Lung microvascular endothelial cell (primary cell): ENCODE measurements around the gene CDH12. TPM values are rescaled to one million over a fixed set of nuclear protein-coding genes. Genes with fewer than 3 reads are reported as not detected.
"Not testable (repeated sequence)": the region's sequence is repeated elsewhere in the genome, so short reads cannot be mapped to it uniquely, and the experiment has no call there.

Experiments used
- DNase-seq, 2 donors: peaks; one replicate each; pipeline versions ENCODE4 v3.0.0 to v3.0.0-alpha.2; 2010; ENCODE audit warnings: low read depth in 2 of 2
- total RNA-seq: library from RNA; depleted of rRNA; stranded (reverse); fragments of >200 nt; gene quantifications from 2 replicates; pipeline ENCODE4 v1.2.1, GENCODE V29; 2014

The CDH12 gene
- total RNA-seq, 1 donor from 2014 or later: not detected

DNA sequence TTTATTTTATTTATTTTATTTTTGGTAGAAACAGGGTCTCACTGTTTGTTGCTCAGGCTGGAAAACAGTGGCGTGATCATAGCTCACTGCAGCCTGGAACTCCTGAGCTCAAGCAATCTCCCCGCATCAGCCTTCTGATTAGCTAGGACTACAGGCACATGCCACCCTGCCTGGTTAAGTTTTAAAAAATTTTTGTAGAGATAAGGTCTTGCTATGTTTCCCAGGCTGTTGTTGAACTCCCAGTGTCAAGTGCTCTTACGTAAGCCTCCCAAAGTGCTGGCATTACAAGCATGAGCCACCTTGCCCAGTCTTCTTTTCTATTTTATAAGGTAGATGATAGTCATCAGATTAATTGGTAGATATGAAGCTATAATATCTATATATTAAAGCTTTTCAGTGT lies 382.7 kb downstream of the CDH12 start:
- no peak for DNase-seq

- no peak for DNase-seq
These were observed 387.5 kb downstream of the CDH12 start for GRCh38 chr5:22465616-22466015.

- DNase-seq: no peak
These were observed 388.0 kb downstream of the CDH12 start for GRCh38 chr5:22465177-22465576.

DNA sequence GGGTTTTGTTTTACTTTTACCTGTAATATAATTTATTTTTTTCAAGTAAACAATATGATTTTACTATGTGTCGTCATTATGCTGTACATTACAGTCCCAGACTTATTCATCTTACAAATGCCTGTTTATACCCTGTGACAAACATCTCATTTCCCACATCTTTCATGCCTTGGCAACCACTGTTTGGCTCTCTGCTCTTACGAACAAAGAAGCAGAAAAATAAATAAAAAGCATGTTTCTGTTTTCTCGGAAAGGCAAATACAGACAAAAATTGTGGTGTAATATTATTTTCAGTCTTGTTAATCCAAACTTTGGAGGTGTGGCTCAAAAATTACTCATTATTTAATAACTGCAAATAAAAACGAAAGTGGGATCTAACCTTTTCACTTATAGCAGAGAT lies 393.0 kb downstream of the CDH12 start:
- no peak for DNase-seq

DNA sequence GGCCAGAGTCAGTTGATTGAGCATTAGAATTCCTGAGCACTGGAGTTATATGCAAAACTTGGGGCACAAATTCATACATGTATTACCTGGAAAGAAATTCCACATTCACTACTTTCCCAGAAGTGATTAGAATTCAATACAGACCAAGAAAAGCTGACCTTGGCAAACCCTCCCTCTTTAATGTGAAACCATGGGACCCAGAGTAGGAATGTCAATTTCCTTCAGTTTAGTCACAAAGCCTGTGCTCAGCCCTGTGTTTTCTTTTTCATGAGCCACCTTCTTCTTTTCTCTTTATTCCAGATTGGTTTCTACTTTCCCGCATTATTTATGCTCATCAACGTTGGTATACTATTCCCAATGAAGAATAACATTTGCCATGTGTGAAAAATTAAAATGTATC lies 420.2 kb downstream of the CDH12 start:
- DNase-seq: no peak

DNA sequence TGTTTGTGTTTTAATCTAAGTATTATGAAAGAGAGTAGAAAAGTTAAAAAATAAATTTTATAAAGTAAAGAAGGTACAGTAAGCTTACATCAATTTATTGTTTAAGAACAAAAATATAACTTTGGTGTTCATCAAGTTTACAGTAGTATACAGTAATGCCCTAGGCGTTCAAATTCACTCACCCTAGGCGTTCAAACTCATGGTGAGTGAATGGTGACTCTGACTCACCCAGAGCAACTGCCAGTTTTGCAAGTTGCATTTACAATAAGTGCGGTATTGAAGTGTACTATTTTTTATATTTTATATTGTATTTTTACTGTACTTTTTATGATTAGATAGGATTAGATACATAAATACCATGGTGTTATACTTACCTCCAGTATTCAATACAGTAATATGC lies 421.3 kb downstream of the CDH12 start:
- no peak for DNase-seq

DNA sequence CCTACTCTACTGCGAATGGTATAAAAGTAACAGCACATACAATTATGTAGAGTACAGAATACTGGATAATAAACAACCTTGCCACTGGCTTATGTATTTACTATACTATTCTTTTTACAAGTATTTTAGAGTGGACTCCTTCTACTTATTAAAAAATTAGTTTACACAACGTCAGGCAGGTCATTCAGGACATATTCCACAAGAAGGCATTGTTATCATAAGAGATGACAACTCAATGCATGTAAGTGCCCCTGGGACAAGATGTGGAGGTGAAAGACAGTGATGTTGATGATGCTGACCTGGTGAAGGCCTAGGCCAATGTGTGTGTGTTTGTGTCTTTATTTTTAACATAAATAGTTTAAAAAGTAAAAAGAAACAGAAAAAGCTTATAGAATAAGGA lies 421.7 kb downstream of the CDH12 start:
- no peak for DNase-seq

DNA sequence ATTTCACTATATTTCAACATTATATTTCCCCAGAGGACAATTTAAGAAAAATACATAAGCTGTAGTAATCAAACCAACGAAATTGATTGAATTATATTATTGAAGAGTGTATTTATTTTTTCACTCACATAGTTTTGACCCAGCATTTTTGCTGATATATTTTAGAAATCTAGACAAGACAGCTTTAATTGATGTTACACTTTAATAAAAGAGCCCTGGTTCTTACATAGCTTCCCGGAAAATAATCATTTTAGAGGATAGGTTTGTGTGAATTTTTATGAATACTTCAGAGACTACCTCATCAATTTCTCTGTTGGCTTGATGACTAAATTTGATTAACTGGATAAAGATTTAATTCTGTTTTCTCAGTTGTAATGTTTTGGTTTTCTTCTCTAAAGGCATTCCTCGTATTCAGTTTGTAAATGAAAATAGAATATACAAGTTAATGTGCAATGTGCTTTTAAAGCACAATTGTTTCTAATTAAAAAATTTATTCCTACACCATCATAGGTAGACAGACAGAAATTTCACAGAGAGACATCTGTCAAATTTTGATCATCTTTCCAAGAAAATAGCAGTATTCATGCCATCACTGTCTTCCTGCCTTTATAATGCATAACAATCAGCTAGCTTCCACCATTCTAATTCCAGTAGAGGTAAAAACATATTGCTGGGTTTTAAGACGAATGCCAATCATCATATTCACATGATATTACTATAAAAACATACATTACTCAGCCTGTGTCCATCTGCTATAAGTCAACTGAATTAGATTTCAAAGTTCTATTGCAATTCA lies 441.4 kb downstream of the CDH12 start:
- DNase-seq: no peak

GRCh38 chr5:22391956-22392355 lies 461.2 kb downstream of the CDH12 start:
- DNase-seq: no peak

- no peak for DNase-seq
These were observed 462.3 kb downstream of the CDH12 start for GRCh38 chr5:22390888-22391287.

- no peak for DNase-seq
These were observed 480.1 kb downstream of the CDH12 start for GRCh38 chr5:22372826-22373660.

DNA sequence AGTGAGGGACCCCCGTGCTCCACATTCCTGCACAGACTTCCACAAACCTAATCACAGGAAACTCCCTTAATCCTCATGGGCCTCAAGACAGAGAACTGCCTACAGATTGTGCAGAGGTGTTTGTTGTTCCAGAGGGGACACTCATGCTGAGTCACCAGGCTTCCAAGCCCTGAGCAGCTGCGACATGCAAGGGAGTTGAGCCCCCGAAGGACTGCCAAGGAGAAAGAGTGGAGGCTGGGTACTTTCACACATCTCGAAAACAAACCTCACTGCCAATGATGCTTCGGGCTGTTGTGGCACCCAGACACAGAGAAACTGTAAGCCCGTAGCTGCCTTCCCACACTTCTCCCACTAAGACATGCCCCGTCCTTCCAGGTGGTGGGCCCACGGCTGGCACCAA lies 480.8 kb downstream of the CDH12 start:
- DNase-seq: peak; percentile 0 to 11

- DNase-seq: no peak
These were observed 498.2 kb downstream of the CDH12 start for GRCh38 chr5:22354956-22355355.

DNA sequence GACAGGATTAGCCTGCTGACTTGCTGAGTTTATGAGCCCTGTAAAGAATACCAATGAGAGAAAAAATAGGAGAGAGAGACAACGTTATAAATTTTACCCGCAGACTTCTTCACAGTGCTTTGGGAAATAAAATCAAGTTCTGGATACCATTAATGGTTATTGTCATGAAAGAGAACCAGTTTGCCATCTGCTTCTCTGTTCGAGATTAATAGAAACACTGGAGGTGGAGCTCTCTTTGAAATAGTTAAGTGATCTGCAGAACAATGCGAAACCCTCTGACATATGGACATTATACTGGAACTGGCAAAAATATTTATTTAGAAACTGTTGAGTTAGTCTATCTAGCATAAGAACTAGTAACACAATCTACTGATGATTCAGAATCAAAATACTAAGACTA lies 500.7 kb downstream of the CDH12 start:
- DNase-seq: no peak

GRCh38 chr5:22351178-22351577 lies 502.0 kb downstream of the CDH12 start:
- DNase-seq: no peak

DNA sequence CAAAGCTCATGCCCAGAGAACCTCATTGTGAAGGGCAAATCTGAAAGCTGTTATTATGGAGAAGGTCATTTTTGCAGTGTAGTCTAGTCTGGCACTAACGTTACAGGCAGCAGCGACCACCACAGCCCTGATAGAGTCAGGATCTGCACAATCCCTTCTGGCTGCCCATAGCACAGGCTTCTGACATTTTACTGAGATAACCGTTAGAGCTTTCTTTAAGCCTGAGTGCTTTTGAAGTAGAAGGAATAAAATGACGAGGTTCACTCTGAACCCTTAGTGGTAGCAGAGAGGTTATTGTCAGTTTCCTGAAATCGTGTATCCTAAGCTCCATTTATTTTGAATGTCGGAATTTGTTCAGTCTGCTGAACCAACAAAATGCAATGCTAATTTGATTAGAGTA lies 505.1 kb downstream of the CDH12 start:
- DNase-seq: no peak

DNA sequence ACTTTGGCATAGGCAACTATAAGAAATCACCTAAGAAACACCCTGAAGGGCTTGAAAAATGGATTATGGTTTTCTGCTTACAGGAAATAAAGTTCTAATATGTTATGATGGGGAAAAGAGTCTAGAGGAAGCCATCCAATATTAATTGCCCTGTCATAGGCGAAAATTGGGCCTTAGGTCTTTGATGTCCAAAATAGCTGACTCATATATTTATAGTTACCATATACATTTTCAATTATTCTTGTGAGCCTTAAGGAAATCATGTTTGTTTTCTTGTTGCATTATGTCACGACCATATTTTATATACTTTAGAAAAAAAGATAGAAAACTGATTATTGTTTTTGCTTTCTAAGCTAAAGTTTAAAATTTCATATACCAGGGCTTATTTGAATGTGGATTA lies 509.1 kb downstream of the CDH12 start:
- DNase-seq: no peak

DNA sequence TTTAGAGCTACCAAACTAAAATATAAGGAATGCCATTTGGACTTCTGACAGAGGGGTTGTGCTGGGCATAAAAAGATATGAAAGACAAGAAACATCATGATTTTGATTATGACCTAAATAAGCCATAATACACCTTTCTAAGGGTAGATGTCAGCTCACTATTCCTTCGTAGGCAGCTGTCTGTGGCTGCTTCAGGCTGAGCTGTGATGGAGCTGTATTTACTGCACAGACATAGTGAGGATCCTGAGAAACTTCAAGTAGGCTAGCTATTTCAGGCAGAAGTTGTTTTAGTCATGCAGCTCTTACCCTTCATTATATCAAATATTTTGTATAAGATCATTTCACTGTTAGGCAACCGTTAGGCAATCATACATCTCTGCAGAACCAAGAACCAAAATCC lies 511.7 kb downstream of the CDH12 start:
- DNase-seq: no peak

GRCh38 chr5:22332949-22333348 lies 520.2 kb downstream of the CDH12 start:
- not testable (repeated sequence) for DNase-seq

GRCh38 chr5:22329683-22330082 lies 523.5 kb downstream of the CDH12 start:
- DNase-seq: no peak

GRCh38 chr5:22319798-22320197 lies 533.3 kb downstream of the CDH12 start:
- DNase-seq: no peak

DNA sequence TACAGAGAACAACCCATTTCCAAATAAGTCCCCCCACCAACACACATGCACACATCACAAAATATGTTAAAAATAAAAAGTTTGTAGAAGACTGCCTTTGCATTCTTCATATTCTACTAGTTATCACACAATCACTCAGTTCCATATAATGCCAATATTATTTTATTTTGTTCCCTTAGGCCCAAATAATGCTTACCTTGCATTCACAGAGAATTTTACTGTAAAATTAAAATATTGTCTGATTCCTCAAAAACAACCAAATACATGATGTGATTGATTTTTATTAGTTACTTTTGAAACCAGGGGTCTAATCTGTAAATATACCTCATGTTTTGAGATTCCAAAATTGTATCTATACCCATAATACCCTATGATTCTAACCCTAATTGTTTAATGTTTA lies 536.9 kb downstream of the CDH12 start:
- no peak for DNase-seq

- DNase-seq: not testable (repeated sequence)
These were observed 538.1 kb downstream of the CDH12 start for GRCh38 chr5:22315052-22315451.
